ENCODE data around the gene PHLDA2. TPM values are rescaled to one million over a fixed set of nuclear protein-coding genes. Genes with fewer than 3 reads are reported as not detected.

PHLDA2 gene
- total RNA-seq, 2 experiments from 2014 or later = 3.6 to 3.7 TPM

DNA sequence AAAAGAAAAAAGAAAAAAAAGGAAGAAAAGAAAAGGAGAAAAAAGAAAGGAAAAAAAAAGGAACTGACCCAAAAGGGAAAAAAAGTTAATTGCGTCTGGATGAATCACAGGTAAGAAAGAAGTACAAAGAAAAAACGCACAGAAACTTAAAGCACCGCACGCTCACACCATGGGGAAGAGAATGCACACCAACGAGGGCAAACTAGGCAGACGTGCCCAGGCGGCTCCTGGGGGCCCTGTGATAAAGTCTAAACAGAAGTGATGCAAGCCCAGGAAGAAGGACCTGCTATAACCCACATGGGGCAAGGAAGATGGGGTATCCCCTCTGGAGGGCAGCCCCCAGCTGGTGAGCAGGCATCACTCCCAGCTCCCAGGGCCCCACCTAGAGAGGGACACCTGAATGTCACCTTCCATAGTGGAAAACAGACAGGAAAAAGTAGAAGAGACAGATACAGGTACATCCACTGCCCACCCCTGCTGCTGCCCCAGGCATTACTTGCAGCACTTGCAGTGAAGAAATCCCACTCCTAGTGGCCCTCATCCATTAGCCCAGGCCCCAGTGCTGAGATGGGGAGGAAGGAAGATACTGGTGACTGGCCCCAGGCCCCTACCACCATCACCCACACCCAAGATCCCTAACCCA, 34.0 kb upstream of the PHLDA2 start:
- no peaks in the 10 kb centered on the region for H3K9me3 Mint-ChIP-seq
- TF ChIP-seq, protein P1, sequence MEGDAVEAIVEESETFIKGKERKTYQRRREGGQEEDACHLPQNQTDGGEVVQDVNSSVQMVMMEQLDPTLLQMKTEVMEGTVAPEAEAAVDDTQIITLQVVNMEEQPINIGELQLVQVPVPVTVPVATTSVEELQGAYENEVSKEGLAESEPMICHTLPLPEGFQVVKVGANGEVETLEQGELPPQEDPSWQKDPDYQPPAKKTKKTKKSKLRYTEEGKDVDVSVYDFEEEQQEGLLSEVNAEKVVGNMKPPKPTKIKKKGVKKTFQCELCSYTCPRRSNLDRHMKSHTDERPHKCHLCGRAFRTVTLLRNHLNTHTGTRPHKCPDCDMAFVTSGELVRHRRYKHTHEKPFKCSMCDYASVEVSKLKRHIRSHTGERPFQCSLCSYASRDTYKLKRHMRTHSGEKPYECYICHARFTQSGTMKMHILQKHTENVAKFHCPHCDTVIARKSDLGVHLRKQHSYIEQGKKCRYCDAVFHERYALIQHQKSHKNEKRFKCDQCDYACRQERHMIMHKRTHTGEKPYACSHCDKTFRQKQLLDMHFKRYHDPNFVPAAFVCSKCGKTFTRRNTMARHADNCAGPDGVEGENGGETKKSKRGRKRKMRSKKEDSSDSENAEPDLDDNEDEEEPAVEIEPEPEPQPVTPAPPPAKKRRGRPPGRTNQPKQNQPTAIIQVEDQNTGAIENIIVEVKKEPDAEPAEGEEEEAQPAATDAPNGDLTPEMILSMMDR (IDR thresholded peaks at IDR 0.05) = no peak
- POLR2A ChIA-PET = interaction anchor here (1.0 to 1.3 kb wide), 2 partner anchors 18 to 74 kb away, joined by 3 to 5 read pairs; no protein-coding TSS in a partner anchor
- H3K27ac Mint-ChIP-seq = peak overlapping the region; percentile 61
- peaks cover 36% of the 10 kb centered on the region for H3K4me1 Mint-ChIP-seq (ENCODE audit: low read depth)
- intact Hi-C loops (cut with micrococcal nuclease) = no loop called here
- H3K4me3 Mint-ChIP-seq = no peak overlapping the region
- H3K27me3 Mint-ChIP-seq = no peaks in the 10 kb centered on the region
- ATAC-seq (no peak), DNase-seq (no peak)
- peaks cover 82% of the 10 kb centered on the region for H3K36me3 Mint-ChIP-seq (ENCODE audit: low read depth)
- CTCF ChIA-PET = interaction anchor here (0.7 to 1.6 kb wide), 2 partner anchors 12 to 58 kb away, joined by 3 to 4 read pairs; no protein-coding TSS in a partner anchor

DNA sequence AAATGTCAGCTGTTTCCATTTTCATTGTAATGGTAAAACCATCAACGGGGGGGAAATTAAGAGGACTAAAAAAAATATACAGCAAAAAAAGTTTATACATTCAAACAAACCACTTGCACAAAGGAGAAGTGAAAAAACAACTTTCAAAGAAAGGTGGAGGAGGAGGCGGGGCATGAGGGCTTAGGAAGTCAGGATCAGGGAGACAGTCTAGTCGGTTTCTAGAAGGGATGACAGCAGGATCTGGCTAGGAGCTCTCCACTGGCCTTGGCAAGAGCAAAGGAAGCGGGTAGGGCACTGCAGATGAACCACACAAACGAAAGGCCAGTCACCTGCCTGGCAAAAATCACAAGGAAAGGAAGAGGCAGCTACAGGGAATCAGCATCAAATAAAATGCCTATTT, 31.9 kb upstream of the PHLDA2 start:
- Mint-ChIP-seq H3K27me3 (no peaks in the 10 kb centered on the region), H3K9me3 (no peaks in the 10 kb centered on the region), H3K4me1 (ENCODE audit: low read depth) (peaks cover 25% of the 10 kb centered on the region), H3K27ac (peak overlapping the region; percentile 74), H3K4me3 (no peak overlapping the region), H3K36me3 (ENCODE audit: low read depth) (peaks cover 74% of the 10 kb centered on the region)
- DNase-seq = no peak
- CTCF ChIA-PET = interaction anchor here (1.4 to 2.4 kb wide), 2 partner anchors 21 to 130 kb away, joined by 3 to 5 read pairs; no protein-coding TSS in a partner anchor
- TF ChIP-seq, protein P1 (IDR thresholded peaks at IDR 0.05) = no peak
- POLR2A ChIA-PET = interaction anchor here (1.9 to 2.2 kb wide), 2 partner anchors 18 to 20 kb away, joined by 5 to 8 read pairs; no protein-coding TSS in a partner anchor
- ATAC-seq = no peak
- intact Hi-C loops (cut with micrococcal nuclease) = no loop called here

DNA sequence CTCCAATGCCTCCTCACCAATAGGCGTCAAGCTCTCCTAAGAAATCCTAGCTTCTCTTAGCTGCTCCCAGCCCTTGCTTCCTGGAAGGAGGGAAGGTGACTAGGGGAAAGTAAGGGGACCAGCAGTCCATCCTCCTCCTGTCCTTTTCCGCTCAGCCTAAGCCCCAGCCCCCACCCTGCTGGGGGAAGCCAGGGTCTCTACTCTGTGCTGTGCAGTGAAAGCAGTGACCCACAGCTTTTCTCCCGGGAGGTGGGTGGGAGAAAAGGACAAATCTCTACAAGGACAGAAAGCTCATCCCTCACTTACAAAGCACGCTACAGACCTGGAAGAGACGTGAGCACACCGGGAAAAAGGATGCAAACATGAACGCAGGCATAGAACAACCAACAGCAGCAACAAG, 30.9 kb upstream of the PHLDA2 start:
- ATAC-seq (no peak), DNase-seq (no peak)
- ChIA-PET POLR2A (interaction anchor here (0.8 to 1.9 kb wide), 2 partner anchors 17 to 47 kb away, joined by 3 to 5 read pairs; no protein-coding TSS in a partner anchor), CTCF (interaction anchor here (2.4 kb wide), 1 partner anchor 131 kb away, joined by 5 read pairs; no protein-coding TSS in a partner anchor)
- H3K36me3 Mint-ChIP-seq (ENCODE audit: low read depth) = peaks cover 73% of the 10 kb centered on the region
- intact Hi-C loops (cut with micrococcal nuclease) = no loop called here
- TF ChIP-seq, protein P1 (IDR thresholded peaks at IDR 0.05) = no peak
- peaks cover 22% of the 10 kb centered on the region for H3K4me1 Mint-ChIP-seq (ENCODE audit: low read depth)
- no peaks in the 10 kb centered on the region for H3K27me3 Mint-ChIP-seq
- H3K27ac Mint-ChIP-seq = no peak overlapping the region
- H3K9me3 Mint-ChIP-seq = no peaks in the 10 kb centered on the region
- no peak overlapping the region for H3K4me3 Mint-ChIP-seq

DNA sequence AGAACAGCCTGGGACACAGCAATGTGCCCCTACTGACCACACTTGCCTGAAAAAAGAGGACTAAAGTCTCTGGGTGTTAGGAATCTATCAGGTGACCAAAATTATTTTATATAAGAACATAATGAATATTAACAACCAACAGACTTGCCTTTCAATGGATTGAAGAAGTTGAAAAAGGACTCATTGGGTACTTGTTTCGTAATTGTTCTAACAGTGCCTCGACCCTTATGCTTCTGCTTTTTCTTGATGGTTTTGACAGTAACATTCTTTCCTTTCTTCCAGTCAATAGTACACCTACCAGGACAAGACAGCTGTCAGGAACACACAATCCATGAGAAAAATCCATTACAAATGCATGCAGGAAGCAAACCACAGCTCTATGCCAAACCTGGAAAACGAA, 29.0 kb upstream of the PHLDA2 start:
- intact Hi-C loops (cut with micrococcal nuclease) = no loop called here
- Mint-ChIP-seq H3K9me3 (no peaks in the 10 kb centered on the region), H3K36me3 (ENCODE audit: low read depth) (peaks cover 73% of the 10 kb centered on the region), H3K27me3 (no peaks in the 10 kb centered on the region), H3K27ac (no peak overlapping the region), H3K4me3 (no peak overlapping the region), H3K4me1 (ENCODE audit: low read depth) (peaks cover 16% of the 10 kb centered on the region)
- POLR2A ChIA-PET = interaction anchor here (0.8 to 2.1 kb wide), 3 partner anchors 8 to 16 kb away, joined by 3 to 8 read pairs (median 3); no protein-coding TSS in a partner anchor
- CTCF ChIA-PET = interaction anchor here (1.1 to 1.3 kb wide), 2 partner anchors 28 to 31 kb away, joined by 3 to 4 read pairs; no protein-coding TSS in a partner anchor
- DNase-seq (no peak), ATAC-seq (no peak)
- TF ChIP-seq, protein P1 (IDR thresholded peaks at IDR 0.05) = no peak
